Loucy (cell line): ENCODE measurements around the gene WFDC5.

ENCODE experiments used
- H2AFZ ChIP-seq: fragments of 200-600 bp; sonication (generic); 2 replicates; pipeline ENCODE4 v1.6.0; 2016; ENCODE audit warnings: antibody characterized with exemption, mild to moderate bottlenecking, low read length, moderate library complexity
- H3F3A ChIP-seq: fragments of 200-600 bp; 2 replicates; pipeline ENCODE4 v1.6.0; 2016; ENCODE audit warnings: antibody characterized with exemption, low read depth, mild to moderate bottlenecking
- H3K27me3 ChIP-seq: fragments of 200-600 bp; sonication (generic); 2 replicates; pipeline ENCODE4 v1.6.1; 2014; ENCODE audit warnings: low read length, mild to moderate bottlenecking; ENCODE audit not compliant: insufficient read depth, poor library complexity, severe bottlenecking
- H3K36me3 ChIP-seq: fragments of 200-600 bp; sonication (generic); 2 replicates; pipeline ENCODE4 v1.6.1; 2016; ENCODE audit warnings: low read length; ENCODE audit not compliant: insufficient read depth
- H3K4me1 ChIP-seq: fragments of 200-600 bp; sonication (generic); 2 replicates; pipeline ENCODE4 v1.5.1; 2014; ENCODE audit warnings: low read length, mild to moderate bottlenecking; ENCODE audit not compliant: insufficient read depth, poor library complexity, severe bottlenecking
- H3K4me2 ChIP-seq: fragments of 200-600 bp; sonication (generic); 2 replicates; pipeline ENCODE4 v1.6.0; 2014; ENCODE audit warnings: antibody characterized with exemption, low read length, low read depth, mild to moderate bottlenecking; ENCODE audit not compliant: poor library complexity, severe bottlenecking
- H3K4me3 ChIP-seq: fragments of 200-600 bp; sonication (generic); 2 replicates; pipeline ENCODE4 v1.5.1; 2014; ENCODE audit warnings: low read length, mild to moderate bottlenecking, mixed read lengths; ENCODE audit not compliant: poor library complexity, severe bottlenecking
- H3K79me2 ChIP-seq: fragments of 200-600 bp; sonication (generic); 2 replicates; pipeline ENCODE4 v1.6.1; 2014; ENCODE audit warnings: low read length; ENCODE audit not compliant: insufficient read depth
- H3K9ac ChIP-seq: fragments of 200-600 bp; sonication (generic); 2 replicates; pipeline ENCODE4 v1.6.0; 2014; ENCODE audit warnings: mild to moderate bottlenecking, low read depth, low read length, moderate library complexity; ENCODE audit not compliant: poor library complexity, severe bottlenecking
- H3K9me2 ChIP-seq: fragments of 200-600 bp; sonication (generic); replicated peaks from 2 replicates; pipeline ENCODE4 v1.6.1; 2016; ENCODE audit warnings: low read depth, low read length, mixed read lengths
- H3K9me3 ChIP-seq: fragments of 200-600 bp; sonication (generic); 2 replicates; pipeline ENCODE4 v1.6.1; 2014; ENCODE audit warnings: mild to moderate bottlenecking, antibody characterized with exemption, low read length, low read depth; ENCODE audit not compliant: insufficient read depth
- H4K20me1 ChIP-seq: fragments of 200-600 bp; sonication (generic); 2 replicates; pipeline ENCODE4 v1.6.0; 2014; ENCODE audit warnings: antibody characterized with exemption, low read length, mild to moderate bottlenecking; ENCODE audit not compliant: insufficient read depth, poor library complexity, severe bottlenecking
- CTCF ChIP-seq: fragments of 200-600 bp; sonication (generic); conservative IDR thresholded peaks from 2 replicates; pipeline ENCODE4 v1.5.1; 2014; ENCODE audit warnings: mild to moderate bottlenecking, antibody characterized with exemption, low read length
- EZH2phosphoT487 ChIP-seq: fragments of 200-600 bp; IDR thresholded peaks from 2 replicates; pipeline ENCODE4 v1.6.1; 2018; ENCODE audit warnings: antibody characterized with exemption, mild to moderate bottlenecking, moderate library complexity, borderline replicate concordance

The WFDC5 gene

GRCh38 chr20:45110301-45110700, 4.7 kb downstream of the WFDC5 start:
- TF ChIP-seq CTCF (no peak), EZH2phosphoT487 (no peak)
- Histone ChIP-seq H2AFZ (no peak overlapping the region), H3K9me3 (no peaks in the 10 kb centered on the region), H3K4me2 (no peak overlapping the region), H3K4me3 (no peak overlapping the region), H3K27me3 (no peaks in the 10 kb centered on the region), H3F3A (no peaks in the 10 kb centered on the region), H4K20me1 (no peaks in the 10 kb centered on the region), H3K9me2 (no peaks in the 10 kb centered on the region), H3K9ac (no peak overlapping the region), H3K79me2 (no peaks in the 10 kb centered on the region), H3K36me3 (no peaks in the 10 kb centered on the region), H3K4me1 (no peaks in the 10 kb centered on the region)

GRCh38 chr20:45109634-45110033, 5.3 kb downstream of the WFDC5 start:
- Histone ChIP-seq H3K9me2 (no peaks in the 10 kb centered on the region), H2AFZ (no peak overlapping the region), H3K4me3 (no peak overlapping the region), H3K4me1 (no peaks in the 10 kb centered on the region), H3K27me3 (no peaks in the 10 kb centered on the region), H3K36me3 (no peaks in the 10 kb centered on the region), H3F3A (no peaks in the 10 kb centered on the region), H3K4me2 (no peak overlapping the region), H3K79me2 (no peaks in the 10 kb centered on the region), H4K20me1 (no peaks in the 10 kb centered on the region), H3K9me3 (no peaks in the 10 kb centered on the region), H3K9ac (no peak overlapping the region)
- TF ChIP-seq CTCF (no peak), EZH2phosphoT487 (no peak)

- no peak overlapping the region for H3K4me3 ChIP-seq
- no peak overlapping the region for H3K9ac ChIP-seq
- no peaks in the 10 kb centered on the region for H4K20me1 ChIP-seq
- H3K4me2 ChIP-seq = no peak overlapping the region
- no peaks in the 10 kb centered on the region for H3K27me3 ChIP-seq
- H3K4me1 ChIP-seq = no peaks in the 10 kb centered on the region
- H2AFZ ChIP-seq = 0 out of 2 replicates have a peak overlapping the region, but pooled peaks have one; percentile 39
- no peaks in the 10 kb centered on the region for H3K9me3 ChIP-seq
- no peaks in the 10 kb centered on the region for H3K36me3 ChIP-seq
- H3K79me2 ChIP-seq = no peaks in the 10 kb centered on the region
- TF ChIP-seq CTCF (no peak), EZH2phosphoT487 (no peak)
- no peaks in the 10 kb centered on the region for H3F3A ChIP-seq
- no peaks in the 10 kb centered on the region for H3K9me2 ChIP-seq
Observed at GRCh38 chr20:45105317-45105716, 9.7 kb downstream of the WFDC5 start.
